ENCODE measurements around the gene SNX21.

DNA sequence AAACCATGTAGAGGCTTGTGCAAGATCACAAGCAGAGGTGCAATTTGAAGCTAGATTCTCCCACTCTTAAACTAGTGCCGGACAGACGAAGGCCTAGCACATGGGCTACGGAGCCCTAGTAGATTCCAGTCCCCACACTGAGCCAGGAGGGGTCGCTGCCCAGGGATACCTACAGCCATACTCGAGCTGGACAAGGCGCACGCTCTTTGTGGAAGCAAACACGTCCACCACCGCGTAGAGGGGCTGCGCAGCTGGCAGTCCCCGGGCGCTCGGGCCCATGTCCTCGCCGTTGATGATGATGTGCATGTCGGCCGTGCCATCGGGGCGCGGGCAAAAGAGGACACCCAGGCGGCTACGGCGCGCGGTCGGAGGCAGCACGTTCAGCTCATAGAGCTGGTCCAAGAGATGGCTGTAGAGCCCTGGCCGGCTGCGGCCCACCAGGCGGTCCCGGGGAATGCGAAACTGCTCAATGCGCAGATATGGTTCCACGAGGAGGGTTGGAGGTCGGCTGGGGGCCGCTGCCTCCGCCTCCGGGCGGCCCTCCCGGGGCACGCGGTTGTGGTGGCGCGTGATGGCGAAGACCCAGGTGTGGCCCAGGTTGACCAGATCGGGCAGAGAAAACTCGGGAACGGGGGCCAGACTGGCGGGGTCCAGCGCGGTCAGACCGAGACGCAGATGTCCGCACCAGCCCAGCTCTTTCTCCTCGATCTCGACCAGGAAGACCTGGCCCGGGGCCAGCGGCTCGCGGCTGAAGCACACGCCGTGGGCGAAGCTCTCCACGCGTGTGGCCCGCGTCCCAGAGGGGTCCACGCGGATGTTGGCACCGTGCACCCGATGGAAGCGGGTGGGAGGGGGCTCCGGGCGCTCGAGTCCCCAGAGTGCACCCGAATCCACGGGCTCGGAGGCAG is 56.7 kb downstream of the SNX21 start:
- TF ChIP-seq, protein P1, sequence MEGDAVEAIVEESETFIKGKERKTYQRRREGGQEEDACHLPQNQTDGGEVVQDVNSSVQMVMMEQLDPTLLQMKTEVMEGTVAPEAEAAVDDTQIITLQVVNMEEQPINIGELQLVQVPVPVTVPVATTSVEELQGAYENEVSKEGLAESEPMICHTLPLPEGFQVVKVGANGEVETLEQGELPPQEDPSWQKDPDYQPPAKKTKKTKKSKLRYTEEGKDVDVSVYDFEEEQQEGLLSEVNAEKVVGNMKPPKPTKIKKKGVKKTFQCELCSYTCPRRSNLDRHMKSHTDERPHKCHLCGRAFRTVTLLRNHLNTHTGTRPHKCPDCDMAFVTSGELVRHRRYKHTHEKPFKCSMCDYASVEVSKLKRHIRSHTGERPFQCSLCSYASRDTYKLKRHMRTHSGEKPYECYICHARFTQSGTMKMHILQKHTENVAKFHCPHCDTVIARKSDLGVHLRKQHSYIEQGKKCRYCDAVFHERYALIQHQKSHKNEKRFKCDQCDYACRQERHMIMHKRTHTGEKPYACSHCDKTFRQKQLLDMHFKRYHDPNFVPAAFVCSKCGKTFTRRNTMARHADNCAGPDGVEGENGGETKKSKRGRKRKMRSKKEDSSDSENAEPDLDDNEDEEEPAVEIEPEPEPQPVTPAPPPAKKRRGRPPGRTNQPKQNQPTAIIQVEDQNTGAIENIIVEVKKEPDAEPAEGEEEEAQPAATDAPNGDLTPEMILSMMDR (IDR thresholded peaks at IDR 0.05; ENCODE audit: insufficient read depth, low read length) = no peak
- no peak for TF ChIP-seq POLR2AphosphoS5 (IDR thresholded peaks at IDR 0.05; ENCODE audit: low read depth)
- TF ChIP-seq GABPA (IDR thresholded peaks at IDR 0.05; ENCODE audit: low read depth) = no peak
- TF ChIP-seq, protein P2, sequence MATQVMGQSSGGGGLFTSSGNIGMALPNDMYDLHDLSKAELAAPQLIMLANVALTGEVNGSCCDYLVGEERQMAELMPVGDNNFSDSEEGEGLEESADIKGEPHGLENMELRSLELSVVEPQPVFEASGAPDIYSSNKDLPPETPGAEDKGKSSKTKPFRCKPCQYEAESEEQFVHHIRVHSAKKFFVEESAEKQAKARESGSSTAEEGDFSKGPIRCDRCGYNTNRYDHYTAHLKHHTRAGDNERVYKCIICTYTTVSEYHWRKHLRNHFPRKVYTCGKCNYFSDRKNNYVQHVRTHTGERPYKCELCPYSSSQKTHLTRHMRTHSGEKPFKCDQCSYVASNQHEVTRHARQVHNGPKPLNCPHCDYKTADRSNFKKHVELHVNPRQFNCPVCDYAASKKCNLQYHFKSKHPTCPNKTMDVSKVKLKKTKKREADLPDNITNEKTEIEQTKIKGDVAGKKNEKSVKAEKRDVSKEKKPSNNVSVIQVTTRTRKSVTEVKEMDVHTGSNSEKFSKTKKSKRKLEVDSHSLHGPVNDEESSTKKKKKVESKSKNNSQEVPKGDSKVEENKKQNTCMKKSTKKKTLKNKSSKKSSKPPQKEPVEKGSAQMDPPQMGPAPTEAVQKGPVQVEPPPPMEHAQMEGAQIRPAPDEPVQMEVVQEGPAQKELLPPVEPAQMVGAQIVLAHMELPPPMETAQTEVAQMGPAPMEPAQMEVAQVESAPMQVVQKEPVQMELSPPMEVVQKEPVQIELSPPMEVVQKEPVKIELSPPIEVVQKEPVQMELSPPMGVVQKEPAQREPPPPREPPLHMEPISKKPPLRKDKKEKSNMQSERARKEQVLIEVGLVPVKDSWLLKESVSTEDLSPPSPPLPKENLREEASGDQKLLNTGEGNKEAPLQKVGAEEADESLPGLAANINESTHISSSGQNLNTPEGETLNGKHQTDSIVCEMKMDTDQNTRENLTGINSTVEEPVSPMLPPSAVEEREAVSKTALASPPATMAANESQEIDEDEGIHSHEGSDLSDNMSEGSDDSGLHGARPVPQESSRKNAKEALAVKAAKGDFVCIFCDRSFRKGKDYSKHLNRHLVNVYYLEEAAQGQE (IDR thresholded peaks at IDR 0.05; ENCODE audit: insufficient replicate concordance, low read depth) = no peak
- no peak for TF ChIP-seq SPI1 (IDR thresholded peaks at IDR 0.05; ENCODE audit: borderline replicate concordance, low read depth)

All from HL-60 (cell line).